Neuronal stem cell (in vitro differentiated cells): ENCODE data around the gene CHERP.

ENCODE experiments used
- DNase-seq: peaks from one replicate; pipeline ENCODE4 v3.0.0-alpha.2; 2013; ENCODE audit warnings: low spot score
- H2AFZ ChIP-seq: one replicate; pipeline ENCODE4 v1.6.1; 2013; ENCODE audit warnings: mild to moderate bottlenecking, low read length, inconsistent platforms
- H2AK5ac ChIP-seq: 2 replicates; pipeline ENCODE4 v1.6.1; 2013; ENCODE audit warnings: low read depth, mild to moderate bottlenecking, inconsistent platforms, low read length, moderate library complexity, mixed read lengths
- H2BK120ac ChIP-seq: 2 replicates; pipeline ENCODE4 v1.6.1; 2013; ENCODE audit warnings: low read depth, mild to moderate bottlenecking, inconsistent platforms, low read length, moderate library complexity, mixed read lengths
- H2BK12ac ChIP-seq: one replicate; pipeline ENCODE4 v1.6.1; 2013; ENCODE audit warnings: low read length, inconsistent platforms
- H2BK15ac ChIP-seq: 2 replicates; pipeline ENCODE4 v1.6.1; 2013; ENCODE audit warnings: mild to moderate bottlenecking, low read length, inconsistent platforms, mixed read lengths
- H2BK5ac ChIP-seq: one replicate; pipeline ENCODE4 v1.6.1; 2013; ENCODE audit warnings: inconsistent platforms, mild to moderate bottlenecking, low read length, moderate library complexity
- H3K14ac ChIP-seq: one replicate; pipeline ENCODE4 v1.6.1; 2013; ENCODE audit warnings: low read length, inconsistent platforms
- H3K18ac ChIP-seq: 2 replicates; pipeline ENCODE4 v1.6.1; 2013; ENCODE audit warnings: low read length, inconsistent platforms
- H3K23ac ChIP-seq: 2 replicates; pipeline ENCODE4 v1.6.1; 2013; ENCODE audit warnings: low read depth, mild to moderate bottlenecking, mixed read lengths, low read length, inconsistent platforms; ENCODE audit not compliant: poor library complexity
- H3K27ac ChIP-seq: replicated peaks from 3 replicates; pipeline ENCODE4 v1.5.1; 2013; ENCODE audit warnings: low read length, inconsistent platforms
- H3K27me3 ChIP-seq, 3 experiments: 2 replicates each; pipeline ENCODE4 v1.6.1; 2013; ENCODE audit warnings: low read length in 3 of 3, mild to moderate bottlenecking in 2 of 3, inconsistent platforms in 1 of 3, low read depth in 1 of 3, mixed read lengths in 1 of 3, moderate library complexity in 1 of 3; ENCODE audit not compliant: control insufficient read depth in 3 of 3, insufficient read depth in 3 of 3
- H3K36me3 ChIP-seq, 2 donors: replicated peaks in 1 of 2; 2 replicates each; pipeline ENCODE4 v1.6.1; 2013; ENCODE audit warnings: low read length in 2 of 2; ENCODE audit not compliant: control insufficient read depth in 2 of 2, insufficient read depth in 2 of 2
- H3K4ac ChIP-seq: 2 replicates; pipeline ENCODE4 v1.6.1; 2013; ENCODE audit warnings: inconsistent platforms, mild to moderate bottlenecking, low read length, moderate library complexity
- H3K4me1 ChIP-seq, 2 donors: 1 replicate in 1 of 2; 2 replicates in 1 of 2; pipeline ENCODE4 v1.6.1; 2013; ENCODE audit warnings: low read length in 2 of 2, low read depth in 1 of 2; ENCODE audit not compliant: control insufficient read depth in 2 of 2, insufficient read depth in 1 of 2
- H3K4me2 ChIP-seq: one replicate; pipeline ENCODE4 v1.6.1; 2013; ENCODE audit warnings: mild to moderate bottlenecking, low read length, inconsistent platforms; ENCODE audit not compliant: insufficient read depth, poor library complexity, severe bottlenecking
- H3K4me3 ChIP-seq, 2 donors: 2 replicates each; pipeline ENCODE4 v1.5.1; 2013; ENCODE audit warnings: low read length in 2 of 2, mild to moderate bottlenecking in 2 of 2, inconsistent platforms in 1 of 2, moderate library complexity in 1 of 2
- H3K79me1 ChIP-seq: one replicate; pipeline ENCODE4 v1.6.1; 2013; ENCODE audit warnings: low read depth, mild to moderate bottlenecking, inconsistent platforms, low read length, moderate library complexity
- H3K9ac ChIP-seq: one replicate; pipeline ENCODE4 v1.6.1; 2013; ENCODE audit warnings: mild to moderate bottlenecking, low read depth, low read length, inconsistent platforms; ENCODE audit not compliant: poor library complexity
- H3K9me3 ChIP-seq, 2 donors: replicated peaks in 1 of 2; 2 replicates each; pipeline versions ENCODE3 to v1.6.1; 2013; ENCODE audit warnings: low read length in 2 of 2, mild to moderate bottlenecking in 2 of 2, inconsistent platforms in 1 of 2, low read depth in 1 of 2, mixed read lengths in 1 of 2, moderate library complexity in 1 of 2; ENCODE audit not compliant: control insufficient read depth in 2 of 2, insufficient read depth in 1 of 2
- H4K8ac ChIP-seq: one replicate; pipeline ENCODE4 v1.6.1; 2013; ENCODE audit warnings: low read depth, mild to moderate bottlenecking, inconsistent platforms, low read length, moderate library complexity
- H4K91ac ChIP-seq: one replicate; pipeline ENCODE4 v1.6.1; 2013; ENCODE audit warnings: low read length, low read depth, mild to moderate bottlenecking, inconsistent platforms; ENCODE audit not compliant: poor library complexity
- WGBS, 2 donors: extraction: QIAGEN DNeasy Blood & Tissue Kit; methylation state at CpG; one replicate each; pipeline ENCODE4 v1.1.7; 2013; ENCODE audit warnings: missing lambda C conversion rate in 2 of 2, mixed read lengths in 1 of 2; ENCODE audit not compliant: insufficient read length in 2 of 2, insufficient replicate concordance in 1 of 2; ENCODE audit errors: extremely low coverage in 2 of 2; 5-methylcytosine and 5-hydroxymethylcytosine counted together

The CHERP gene

GRCh38 chr19:16571283-16571682 lies 29.0 kb upstream of the CHERP start:
- Histone ChIP-seq H3K4me1 (peaks cover 6 to 9% of the 10 kb centered on the region in 2 donors), H3K14ac (no peak overlapping the region), H2AFZ (peak overlapping the region; percentile 97), H3K9me3 (no peaks in the 10 kb centered on the region), H2BK5ac (no peak overlapping the region), H3K18ac (no peak overlapping the region), H3K4ac (no peak overlapping the region), H3K36me3 (peaks cover 25 to 61% of the 10 kb centered on the region in 2 donors), H3K9ac (peak overlapping the region; percentile 64), H3K27me3 (no peaks in the 10 kb centered on the region), H2BK15ac (no peak overlapping the region), H3K4me2 (peak overlapping the region; percentile 84), H3K4me3 (peak overlapping the region; percentile 81 to 100), H3K79me1 (peaks cover 13% of the 10 kb centered on the region), H4K91ac (no peak overlapping the region), H3K27ac (no peak overlapping the region), H2BK120ac (no peak overlapping the region), H2AK5ac (no peak overlapping the region), H3K23ac (peak overlapping the region; percentile 44), H2BK12ac (no peak overlapping the region), H4K8ac (no peak overlapping the region)
- DNase-seq, result no peak
- no CpG with 5 or more reads among the region's 6 CpGs for WGBS, 2 donors

- DNase-seq, result no peak
- Histone ChIP-seq H4K91ac (no peak overlapping the region), H3K9me3 (peaks cover 0 to 1% of the 10 kb centered on the region in 2 donors), H3K27ac (no peak overlapping the region), H2AFZ (no peak overlapping the region), H3K27me3 (no peaks in the 10 kb centered on the region), H3K14ac (no peak overlapping the region), H3K18ac (no peak overlapping the region), H2AK5ac (no peak overlapping the region), H2BK15ac (no peak overlapping the region), H3K4me2 (no peak overlapping the region), H3K4ac (no peak overlapping the region), H3K4me1 (peaks cover 6 to 9% of the 10 kb centered on the region in 2 donors), H2BK5ac (no peak overlapping the region), H2BK120ac (no peak overlapping the region), H2BK12ac (no peak overlapping the region), H3K36me3 (peaks cover 19 to 56% of the 10 kb centered on the region in 2 donors), H3K23ac (no peak overlapping the region), H4K8ac (no peak overlapping the region), H3K4me3 (no peak overlapping the region), H3K9ac (no peak overlapping the region), H3K79me1 (peaks cover 11% of the 10 kb centered on the region)
- WGBS, 2 donors, result no CpG with 5 or more reads among the region's 17 CpGs
Measured at GRCh38 chr19:16569609-16570320, 27.5 kb upstream of the CHERP start.

- H2AK5ac ChIP-seq, result no peak overlapping the region
- H3K27me3 ChIP-seq, result no peaks in the 10 kb centered on the region
- DNase-seq, result no peak
- WGBS, 2 donors, result no CpG with 5 or more reads among the region's 5 CpGs
- H2BK15ac ChIP-seq, result no peak overlapping the region
- no peak overlapping the region for H4K91ac ChIP-seq
- H2BK120ac ChIP-seq, result no peak overlapping the region
- H3K27ac ChIP-seq, result no peak overlapping the region
- H3K9ac ChIP-seq, result no peak overlapping the region
- H2BK12ac ChIP-seq, result no peak overlapping the region
- H3K4ac ChIP-seq, result no peak overlapping the region
- H3K23ac ChIP-seq, result no peak overlapping the region
- H3K36me3 ChIP-seq, result peaks cover 24 to 71% of the 10 kb centered on the region in 2 donors
- peaks cover 0 to 6% of the 10 kb centered on the region in 2 donors for H3K4me1 ChIP-seq
- no peak overlapping the region for H2BK5ac ChIP-seq
- no peak overlapping the region for H4K8ac ChIP-seq
- no peak overlapping the region for H2AFZ ChIP-seq
- no peak overlapping the region for H3K4me2 ChIP-seq
- no peak overlapping the region for H3K14ac ChIP-seq
- H3K9me3 ChIP-seq, result peaks cover 0 to 1% of the 10 kb centered on the region in 2 donors
- H3K79me1 ChIP-seq, result peaks cover 11% of the 10 kb centered on the region
- no peak overlapping the region for H3K18ac ChIP-seq
- H3K4me3 ChIP-seq, result no peak overlapping the region
Measured at GRCh38 chr19:16566702-16567101, 24.5 kb upstream of the CHERP start.

GRCh38 chr19:16566161-16566560 lies 23.9 kb upstream of the CHERP start:
- peak overlapping the region; percentile 24 for H3K9ac ChIP-seq
- H3K14ac ChIP-seq, result no peak overlapping the region
- H4K91ac ChIP-seq, result no peak overlapping the region
- H2BK5ac ChIP-seq, result no peak overlapping the region
- no peaks in the 10 kb centered on the region for H3K27me3 ChIP-seq
- H4K8ac ChIP-seq, result no peak overlapping the region
- H3K4me1 ChIP-seq, result peaks cover 0 to 2% of the 10 kb centered on the region in 2 donors
- peaks cover 29 to 77% of the 10 kb centered on the region in 2 donors for H3K36me3 ChIP-seq
- peaks cover 9% of the 10 kb centered on the region for H3K79me1 ChIP-seq
- H2AFZ ChIP-seq, result no peak overlapping the region
- no peak overlapping the region for H3K4me2 ChIP-seq
- H3K27ac ChIP-seq, result no peak overlapping the region
- no peak overlapping the region for H2BK15ac ChIP-seq
- no peak overlapping the region for H3K18ac ChIP-seq
- no peak overlapping the region for H2AK5ac ChIP-seq
- no peak overlapping the region for H3K4me3 ChIP-seq
- no CpG with 5 or more reads among the region's 10 CpGs for whole genome bisulfite sequencing, 2 donors
- no peak overlapping the region for H2BK120ac ChIP-seq
- H3K9me3 ChIP-seq, result peaks cover 0 to 1% of the 10 kb centered on the region in 2 donors
- no peak overlapping the region for H3K4ac ChIP-seq
- no peak overlapping the region for H3K23ac ChIP-seq
- DNase-seq, result no peak
- H2BK12ac ChIP-seq, result no peak overlapping the region
